ENCODE data around the gene DPP10.

Gene DPP10

DNA sequence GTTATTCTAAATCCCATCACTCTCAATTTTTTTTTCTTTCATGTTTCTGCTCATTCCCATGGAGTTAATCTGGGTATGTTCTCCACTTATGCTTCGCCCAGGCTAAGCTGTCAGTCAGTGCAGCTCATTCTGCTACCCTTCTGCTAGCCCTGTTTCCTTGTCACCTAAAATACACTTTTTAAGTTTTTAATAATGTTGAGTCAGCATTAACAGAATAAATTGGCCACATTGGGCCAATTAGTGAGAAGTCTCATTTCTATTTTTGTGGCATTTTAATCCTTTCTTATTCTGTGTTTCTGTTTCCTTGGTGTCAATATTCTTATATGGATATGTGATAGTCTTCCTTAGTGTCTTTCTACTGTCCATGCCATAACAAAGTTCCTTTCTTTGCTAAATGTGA, 1126.2 kb downstream of the DPP10 start:
- no peak for DNase-seq (ENCODE audit: low spot score)

DNA sequence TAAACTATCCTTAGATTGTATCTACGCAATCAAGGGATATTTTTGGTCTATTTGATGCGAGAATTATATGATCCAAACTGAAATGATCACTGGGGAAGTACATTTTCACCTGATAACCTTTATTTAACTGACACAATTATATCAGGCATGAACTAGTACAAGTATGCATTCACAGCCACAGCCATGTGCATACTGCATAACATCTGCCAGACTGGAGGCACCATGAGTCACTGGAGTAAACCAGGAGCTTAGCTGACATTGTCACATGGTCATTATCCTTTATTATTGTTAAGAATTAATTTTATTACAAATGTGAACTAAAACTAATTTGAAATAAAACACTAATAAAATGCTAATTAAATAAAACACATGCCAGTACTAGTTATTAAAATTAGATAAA, 1127.1 kb downstream of the DPP10 start:
- DNase-seq (ENCODE audit: low spot score) = no peak

DNA sequence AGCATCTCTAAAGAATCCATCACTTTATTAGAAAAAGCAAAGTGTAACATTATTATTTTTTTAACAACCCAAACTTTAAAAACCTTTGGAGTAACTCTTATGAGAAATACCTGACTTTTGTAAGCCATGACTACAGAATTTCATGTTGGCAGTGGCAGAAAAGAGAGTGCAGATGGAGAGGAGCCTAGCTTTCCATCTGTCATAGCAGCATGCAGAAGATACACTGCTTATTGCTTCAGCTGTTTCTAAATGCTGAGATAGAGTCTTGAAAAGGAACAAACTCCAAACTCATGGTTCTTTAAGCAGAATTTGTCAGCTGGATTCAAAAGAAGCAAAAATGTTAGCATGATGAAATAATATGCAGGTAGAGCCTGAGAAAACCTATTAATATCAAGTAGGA, 1130.3 kb downstream of the DPP10 start:
- DNase-seq (ENCODE audit: low spot score) = no peak

DNA sequence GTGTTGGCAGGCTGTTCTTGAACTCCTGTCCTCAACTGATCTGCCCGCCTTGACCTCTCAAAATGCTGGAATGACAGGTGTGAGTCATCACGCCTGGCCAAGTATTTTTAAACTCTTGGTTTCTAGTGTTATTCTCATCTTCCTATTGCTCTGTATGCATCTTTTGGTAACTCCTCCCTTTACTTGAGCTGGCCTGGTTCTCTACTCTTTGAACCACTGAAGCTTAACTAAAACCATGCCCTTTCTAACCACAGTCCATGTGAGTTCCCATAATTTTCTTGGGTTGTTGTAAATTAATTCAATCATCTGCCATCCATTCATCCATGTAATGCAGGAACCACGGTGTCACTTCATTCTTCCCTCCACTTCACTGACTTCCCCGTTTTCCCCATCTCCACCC, 1131.3 kb downstream of the DPP10 start:
- no peak for DNase-seq (ENCODE audit: low spot score)

DNA sequence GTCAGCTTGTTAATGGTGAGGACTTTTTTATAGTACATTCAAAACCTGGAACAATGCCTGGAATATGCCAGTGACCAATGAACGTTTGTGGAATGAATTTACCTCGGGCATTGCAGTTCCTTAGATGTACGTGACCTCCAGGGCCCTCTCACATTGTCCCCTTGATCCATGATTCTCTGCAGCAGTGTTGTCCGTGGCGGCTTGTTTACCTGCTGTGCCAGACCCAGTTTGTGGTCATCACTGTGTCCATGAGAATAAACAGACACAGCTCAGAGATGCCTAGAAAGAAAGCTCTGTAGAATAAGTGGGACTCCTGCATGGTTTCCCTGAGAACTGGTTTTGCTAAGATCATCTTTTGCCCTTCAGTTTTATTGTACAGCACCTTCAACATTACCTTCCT, 1132.2 kb downstream of the DPP10 start:
- DNase-seq (ENCODE audit: low spot score) = no peak

DNA sequence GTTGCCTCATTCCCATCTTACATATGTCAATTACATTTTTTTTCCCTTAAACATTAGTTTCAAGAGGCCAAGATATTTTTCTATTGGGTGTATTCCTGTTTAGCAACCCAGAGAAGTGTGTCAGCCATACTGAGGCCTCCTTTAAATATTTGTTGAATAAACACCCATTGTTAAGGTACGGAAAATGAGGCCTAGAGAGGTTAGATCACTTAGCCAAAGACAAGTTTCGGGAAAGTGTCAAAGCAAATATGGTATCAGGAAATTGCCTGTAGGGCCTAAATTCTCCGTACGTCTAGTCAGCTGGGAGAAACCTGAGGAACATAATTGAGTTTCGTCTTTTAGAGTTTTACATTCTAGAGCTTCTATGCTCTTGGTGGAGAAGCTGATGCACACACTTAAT, 1138.3 kb downstream of the DPP10 start:
- DNase-seq (ENCODE audit: low spot score) = no peak

DNA sequence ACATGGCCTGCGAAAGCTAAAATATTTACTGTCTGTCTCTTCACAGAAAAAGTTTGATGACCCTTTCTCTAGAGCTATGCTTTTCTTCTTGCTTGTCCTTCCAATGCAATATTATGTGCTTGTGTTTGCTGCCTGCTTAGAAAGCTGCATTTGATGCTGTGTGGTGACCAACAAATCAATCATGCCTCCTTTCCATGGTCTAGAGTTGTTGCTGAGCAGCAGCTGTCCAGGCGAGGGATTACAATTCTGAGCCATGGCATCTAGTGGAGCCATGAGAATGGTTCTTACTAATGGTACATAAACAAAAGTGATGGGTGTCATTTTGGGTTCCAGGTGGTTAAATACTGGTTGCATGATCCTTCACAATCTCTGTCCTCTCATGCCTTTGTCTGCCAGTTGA, 1142.1 kb downstream of the DPP10 start:
- no peak for DNase-seq (ENCODE audit: low spot score)

DNA sequence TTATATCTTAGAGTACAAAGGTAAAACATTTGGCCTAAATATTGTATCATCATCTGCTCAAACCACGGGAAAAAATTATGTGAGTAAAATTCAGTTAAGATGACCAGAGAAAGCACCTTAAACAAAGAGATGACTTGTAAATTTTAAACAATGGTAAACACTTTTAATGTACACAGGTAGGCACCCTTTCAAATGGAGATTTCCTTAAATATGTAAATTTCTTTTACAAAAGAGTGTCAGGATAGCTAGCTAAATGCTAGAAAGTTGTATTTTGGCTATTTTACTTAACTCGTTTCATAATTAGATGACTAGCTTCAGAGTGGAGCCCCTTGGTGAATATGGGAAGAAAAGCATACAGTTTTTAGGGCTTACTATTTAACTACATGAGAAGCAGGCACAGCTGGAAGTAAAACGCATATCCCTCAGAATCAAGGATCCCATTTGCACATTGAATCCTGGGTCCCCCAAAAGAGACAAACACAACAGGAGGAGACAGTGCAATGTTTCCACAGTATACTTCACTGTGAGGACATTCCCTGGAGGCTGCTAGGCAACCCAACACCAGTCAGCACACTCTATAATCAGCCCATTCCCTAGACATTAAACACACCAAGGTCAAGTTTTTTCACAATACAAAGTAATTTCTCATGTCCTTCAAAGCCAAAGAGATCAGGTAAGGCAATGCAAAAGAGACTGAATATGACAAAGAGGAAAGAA, 1154.4 kb downstream of the DPP10 start:
- no peak for DNase-seq (ENCODE audit: low spot score)

DNA sequence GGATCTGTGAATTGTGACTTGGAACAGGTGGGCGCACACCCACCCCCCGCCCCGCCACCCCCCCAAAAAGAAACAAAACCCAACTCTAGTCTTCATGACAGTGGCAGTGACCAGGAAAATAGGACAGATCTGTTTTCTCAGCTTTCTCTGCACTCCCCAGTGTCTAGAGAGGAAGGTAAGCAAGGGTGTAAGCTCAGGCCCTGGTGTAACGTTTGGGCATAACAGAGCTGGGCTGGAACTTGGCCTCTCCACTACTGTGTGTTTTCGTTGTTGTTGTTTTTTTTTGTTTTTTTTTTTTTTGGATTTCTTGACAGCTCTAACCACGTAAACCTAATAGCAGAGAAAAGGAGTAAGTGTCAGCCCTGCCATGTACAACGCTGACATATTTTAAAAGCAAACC, 1160.8 kb downstream of the DPP10 start:
- DNase-seq (ENCODE audit: low spot score) = no peak

DNA sequence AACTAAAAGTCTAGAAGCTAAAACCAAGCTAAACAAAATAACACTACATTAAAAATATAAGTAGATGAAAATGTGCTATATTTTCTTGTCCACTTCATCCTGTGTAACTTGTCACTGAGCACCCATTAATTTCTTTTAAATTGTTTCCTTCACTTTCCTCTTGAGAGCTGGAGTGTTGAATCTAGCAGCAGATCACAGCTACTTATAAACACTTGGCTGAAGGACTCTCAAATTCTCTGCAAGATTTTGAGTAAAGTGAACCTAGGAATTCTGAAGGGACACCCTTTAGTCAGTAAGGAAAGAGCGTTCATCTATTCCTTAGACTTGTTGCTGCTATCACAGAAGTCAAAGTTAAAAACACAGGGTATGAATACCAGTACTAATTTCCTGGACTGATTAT, 1163.9 kb downstream of the DPP10 start:
- no peak for DNase-seq (ENCODE audit: low spot score)

DNA sequence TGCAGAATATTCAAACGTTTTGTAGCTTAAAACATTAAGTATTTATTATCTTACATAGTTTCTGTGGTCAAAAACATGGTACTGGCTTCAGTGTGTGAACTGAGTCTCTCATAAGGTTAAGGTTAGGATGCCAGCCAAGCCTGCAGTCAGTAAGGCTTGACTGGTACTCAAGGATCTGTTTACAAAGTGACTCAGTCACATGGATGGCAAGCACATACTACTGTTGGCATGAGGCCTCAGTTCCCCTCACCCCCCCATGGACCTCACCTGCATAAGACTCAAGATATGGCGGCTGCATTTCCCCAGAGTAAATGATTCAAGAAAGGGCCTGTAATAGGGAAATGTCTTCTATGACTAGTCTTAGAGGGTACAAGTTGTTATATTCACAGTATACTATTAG, 1167.5 kb downstream of the DPP10 start:
- no peak for DNase-seq (ENCODE audit: low spot score)

DNA sequence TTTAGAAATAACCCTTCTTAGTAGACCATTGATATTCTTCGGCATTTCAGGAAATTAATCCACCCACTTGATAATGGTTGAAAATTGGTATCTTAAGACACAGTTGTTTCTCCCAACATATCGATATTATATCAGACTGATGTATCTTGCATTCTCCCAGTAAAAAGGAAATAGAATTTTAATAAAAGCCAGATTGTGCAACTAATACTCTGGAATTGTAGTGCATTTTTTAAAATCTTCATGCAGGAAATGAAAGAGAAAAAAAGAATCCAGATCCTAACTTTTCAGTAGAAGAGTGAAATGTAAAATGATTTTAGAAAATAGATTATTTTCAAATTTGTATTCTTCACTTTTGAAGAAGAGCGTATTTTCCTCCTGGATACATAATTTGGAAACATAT, 1168.4 kb downstream of the DPP10 start:
- no peak for DNase-seq (ENCODE audit: low spot score)

DNA sequence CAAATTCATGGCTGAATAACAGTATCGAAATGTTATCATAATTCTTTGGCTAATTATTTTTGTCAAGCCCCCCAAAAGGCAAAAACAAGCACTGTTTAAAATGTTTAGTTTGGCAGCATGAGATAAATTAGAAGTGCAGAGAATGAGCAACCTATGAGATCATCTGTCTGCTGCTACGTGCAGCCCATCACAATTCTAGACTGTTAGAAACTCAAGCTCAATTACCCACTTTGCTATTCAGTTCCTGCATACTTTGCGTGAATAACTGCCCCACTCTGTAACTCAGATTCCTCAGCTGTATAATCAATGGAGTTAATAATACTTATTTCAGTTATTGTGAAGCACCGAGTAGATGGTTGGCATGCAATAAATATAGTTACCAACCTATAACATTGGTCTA, 1181.9 kb downstream of the DPP10 start:
- DNase-seq (ENCODE audit: low spot score) = no peak

DNA sequence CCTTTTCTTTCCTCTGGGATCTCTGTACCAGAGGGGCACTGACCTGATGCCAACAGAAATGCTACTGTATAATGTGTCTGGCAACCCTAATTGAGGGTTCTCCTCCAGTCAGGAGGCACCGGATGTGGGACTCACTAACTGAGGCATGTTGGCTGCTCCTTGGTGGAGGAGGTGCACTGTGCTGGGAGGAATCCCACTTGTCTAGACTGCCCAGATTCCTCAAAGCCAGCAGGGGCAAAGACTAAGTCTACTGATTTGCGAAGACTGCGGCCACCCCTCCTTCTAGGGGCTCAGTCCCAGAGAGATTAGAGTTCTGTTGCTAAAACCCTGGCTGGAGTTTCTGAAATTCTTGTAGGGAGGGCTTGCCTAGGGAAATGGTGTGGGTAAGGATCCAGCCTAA, 1192.1 kb downstream of the DPP10 start:
- DNase-seq (ENCODE audit: low spot score) = no peak

DNA sequence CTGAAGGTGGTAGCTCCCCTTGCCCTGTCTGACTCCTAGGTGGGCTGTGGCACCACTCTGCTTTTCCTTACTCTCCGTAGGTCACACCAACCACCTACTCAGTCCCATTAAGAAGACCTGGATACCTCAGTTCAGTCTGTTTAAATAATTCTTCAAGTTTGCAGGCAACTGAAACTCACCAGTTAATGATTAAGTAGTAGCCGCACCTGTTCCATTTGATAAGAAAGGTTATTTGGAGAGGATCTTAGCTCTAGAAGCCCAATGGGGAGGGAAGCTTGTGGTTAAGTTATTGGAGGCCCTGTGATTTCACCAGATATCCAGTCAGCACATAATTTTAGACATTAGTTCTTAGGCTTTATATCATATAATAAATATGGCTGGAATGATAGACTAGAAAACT, 1193.0 kb downstream of the DPP10 start:
- no peak for DNase-seq (ENCODE audit: low spot score)

DNA sequence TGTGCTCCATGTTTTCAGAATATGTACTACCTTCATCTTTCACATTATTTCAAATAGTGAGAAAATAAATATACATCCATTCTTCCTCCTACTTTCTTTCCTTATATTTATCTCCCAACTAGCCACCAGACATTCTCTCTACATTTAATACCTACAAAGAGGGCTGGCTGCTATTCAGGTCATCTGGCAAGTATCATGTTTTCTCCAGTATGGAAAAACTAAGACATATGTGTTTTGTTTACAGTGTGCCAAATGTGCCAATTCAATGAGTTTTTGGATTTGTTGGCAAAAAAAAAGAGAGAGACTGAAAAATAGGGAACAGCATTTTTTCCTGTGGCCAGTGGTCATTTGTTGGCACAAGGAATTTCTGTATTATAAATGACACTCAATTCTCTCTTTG, 1207.3 kb downstream of the DPP10 start:
- no peak for DNase-seq (ENCODE audit: low spot score)

DNA sequence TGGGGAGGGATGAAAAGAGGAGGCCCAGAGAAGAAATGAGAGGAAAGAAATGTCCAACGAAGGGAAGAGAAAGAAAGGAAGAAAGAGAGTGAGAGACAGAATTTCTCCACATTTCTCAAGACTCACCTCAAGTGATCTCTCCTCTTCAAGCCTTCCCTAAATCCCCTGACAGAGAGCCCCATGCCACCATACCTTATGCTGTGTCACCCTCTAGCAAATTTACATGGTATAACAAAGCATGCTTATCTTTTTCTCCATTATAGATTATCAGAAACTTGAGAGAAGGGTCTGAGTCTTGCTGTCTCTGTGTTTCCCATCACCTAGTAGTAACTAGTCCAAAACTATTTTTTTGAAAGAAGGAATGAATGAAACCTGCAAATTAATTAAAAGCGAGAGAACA, 1208.4 kb downstream of the DPP10 start:
- no peak for DNase-seq (ENCODE audit: low spot score)

DNA sequence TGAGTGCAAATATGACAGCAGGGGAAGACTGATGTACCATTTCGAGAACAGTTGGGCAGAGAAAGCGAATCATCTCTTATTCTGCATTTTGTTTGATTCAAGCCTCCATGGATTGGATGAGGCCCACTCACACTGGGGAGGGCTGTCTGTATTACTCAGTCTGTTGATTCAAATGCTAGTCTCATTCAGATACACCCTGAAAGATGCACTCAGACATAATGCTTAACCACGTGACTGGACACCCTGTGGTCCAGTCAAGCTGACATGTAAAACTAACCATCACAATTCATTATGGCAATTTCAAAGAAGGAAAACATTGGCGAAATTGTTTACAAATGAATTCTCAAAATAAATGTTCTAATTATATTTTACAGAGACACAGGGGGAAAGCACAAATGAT, 1210.2 kb downstream of the DPP10 start:
- DNase-seq (ENCODE audit: low spot score) = no peak

DNA sequence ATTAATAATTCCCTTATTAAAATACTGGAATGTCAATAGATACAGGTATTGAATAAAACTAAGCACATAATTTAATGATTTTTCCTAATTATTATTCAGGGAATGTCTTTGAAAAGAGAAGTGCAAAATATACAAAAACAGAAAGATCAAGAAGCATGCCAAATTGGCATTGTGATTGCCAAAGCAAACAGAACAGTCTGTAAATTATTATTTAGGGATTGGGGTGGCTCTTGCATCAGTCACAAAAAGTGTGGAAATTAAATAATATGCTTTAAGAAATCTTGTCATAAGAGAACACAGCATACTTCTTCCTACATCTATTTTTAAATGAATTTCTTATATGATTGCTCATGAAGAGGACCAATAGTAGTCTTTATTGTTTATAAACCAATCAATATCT, 1211.9 kb downstream of the DPP10 start:
- DNase-seq (ENCODE audit: low spot score) = no peak

DNA sequence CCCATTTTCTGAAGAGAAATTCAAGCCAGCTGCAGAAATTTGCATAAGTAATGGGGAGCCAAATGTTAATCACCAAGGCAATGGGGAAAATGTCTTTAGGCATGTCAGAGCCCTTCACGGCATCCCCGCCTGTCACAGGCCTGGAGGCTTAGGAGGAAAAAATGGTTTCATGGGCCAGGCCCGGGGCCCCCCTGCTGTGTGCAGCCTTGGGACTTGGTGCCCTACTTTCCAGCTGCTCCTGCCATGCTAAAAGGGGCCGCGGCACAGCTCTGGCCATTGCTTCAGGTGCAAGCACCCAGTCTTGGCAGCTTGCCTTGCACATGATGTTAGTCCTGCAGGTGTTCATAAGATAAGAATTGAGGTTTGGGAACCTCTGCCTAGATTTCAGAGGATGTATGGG, 1235.7 kb downstream of the DPP10 start:
- DNase-seq (ENCODE audit: low spot score) = no peak

DNA sequence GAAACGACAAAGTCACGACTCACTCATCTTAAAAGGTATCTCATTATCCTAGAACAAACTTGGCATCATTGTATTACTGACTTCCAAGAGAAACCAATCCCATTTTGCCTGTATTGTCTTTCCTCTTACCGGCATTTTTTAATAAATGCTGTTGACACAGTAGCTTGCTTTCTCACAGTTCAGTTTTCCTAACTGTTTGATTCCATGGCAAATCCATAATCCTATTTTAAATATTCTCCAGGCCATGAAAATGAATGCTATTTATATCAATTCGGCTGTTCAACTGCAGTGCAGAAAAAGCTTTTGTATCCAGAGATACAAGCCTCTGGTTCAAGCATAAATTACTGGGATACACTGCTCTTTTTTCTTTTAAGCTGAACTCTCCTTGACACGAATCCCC, 1241.9 kb downstream of the DPP10 start:
- DNase-seq (ENCODE audit: low spot score) = no peak

DNA sequence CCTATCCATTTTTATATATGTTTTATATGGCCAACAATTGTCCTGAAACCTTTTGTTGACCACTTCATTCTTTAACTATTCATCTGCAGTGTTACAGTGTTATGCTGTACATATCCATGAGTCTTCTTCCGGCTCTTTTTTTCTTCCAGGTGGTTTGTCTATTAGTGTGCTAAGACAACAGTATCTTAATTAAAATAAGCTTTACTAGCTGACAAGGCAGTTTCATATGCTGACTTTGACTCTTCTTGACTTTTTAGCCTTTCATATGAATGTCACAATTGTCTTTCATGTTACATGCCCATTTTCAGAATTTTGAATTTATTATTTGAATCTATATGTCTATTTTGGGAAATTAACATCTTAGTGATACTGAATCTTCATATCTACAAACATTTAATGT, 1249.0 kb downstream of the DPP10 start:
- no peak for DNase-seq (ENCODE audit: low spot score)

DNA sequence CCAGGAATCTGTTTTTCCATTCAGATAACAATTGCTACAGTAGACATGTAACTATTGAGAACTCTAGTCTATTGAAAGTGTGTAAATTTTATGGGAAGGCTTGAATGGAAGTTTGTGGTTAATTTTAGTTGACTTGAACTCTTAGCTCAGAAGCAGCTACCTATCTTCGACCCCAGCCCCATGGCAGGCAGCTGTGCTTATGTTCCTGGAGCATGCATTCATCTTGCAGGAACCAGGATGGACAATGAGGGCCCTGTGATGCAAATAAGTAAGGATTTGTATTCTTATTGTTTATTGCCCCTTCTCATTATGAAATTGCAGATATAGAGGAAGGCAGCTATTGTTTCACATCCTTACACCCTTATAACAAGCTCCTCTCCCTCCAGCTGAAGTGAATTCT, 1252.2 kb downstream of the DPP10 start:
- DNase-seq (ENCODE audit: low spot score) = no peak

DNA sequence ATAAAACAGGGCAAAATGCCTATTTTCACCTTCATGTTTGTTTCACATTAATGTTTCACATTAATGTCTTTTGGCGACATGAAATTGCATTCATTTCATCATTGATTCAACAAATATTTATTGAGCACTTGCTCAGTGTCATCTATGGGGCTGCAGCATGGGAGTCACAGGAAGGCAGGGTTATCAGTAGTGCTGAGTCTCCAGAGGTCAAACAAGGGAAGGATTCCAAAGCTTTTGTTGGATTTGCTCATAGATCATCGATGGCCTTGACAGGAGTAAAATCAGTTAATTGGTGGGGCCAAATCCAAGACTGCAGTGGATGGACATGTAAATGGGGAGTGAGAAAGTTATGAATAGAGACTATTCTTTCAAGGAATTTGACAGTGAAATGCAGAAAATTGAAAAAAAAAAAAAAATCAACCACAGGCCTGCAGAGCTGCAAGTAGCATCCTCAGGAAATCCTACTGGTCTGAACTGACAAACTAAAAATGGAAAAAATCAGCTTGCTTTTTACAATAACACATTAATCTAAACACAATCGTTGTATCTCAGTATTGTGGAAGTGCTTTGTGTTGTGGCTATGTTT, 1290.8 kb downstream of the DPP10 start:
- no peak for DNase-seq (ENCODE audit: low spot score)
